NCI-H2029 (cell line): ENCODE data around the gene ZNF423.

ENCODE experiments used
- DNase-seq: peaks from one replicate; lab custom pipeline; 2025; lab: John Stamatoyannopoulos, UW

Gene ZNF423

GRCh38 chr16:49848530-49848929 lies 7.4 kb downstream of the ZNF423 start:
- no peak for DNase-seq

GRCh38 chr16:49846800-49847199 lies 9.1 kb downstream of the ZNF423 start:
- DNase-seq = no peak

- DNase-seq = no peak
Measured at GRCh38 chr16:49844359-49844758, 11.6 kb downstream of the ZNF423 start.

- DNase-seq = no peak
Measured at GRCh38 chr16:49843758-49844157, 12.2 kb downstream of the ZNF423 start.

GRCh38 chr16:49842972-49843371 lies 12.9 kb downstream of the ZNF423 start:
- no peak for DNase-seq

- no peak for DNase-seq
Measured at GRCh38 chr16:49839017-49839825, 16.7 kb downstream of the ZNF423 start.

GRCh38 chr16:49838441-49839016 lies 17.4 kb downstream of the ZNF423 start:
- DNase-seq = no peak

GRCh38 chr16:49837688-49838410 lies 18.1 kb downstream of the ZNF423 start:
- DNase-seq = no peak

- DNase-seq = no peak
Measured at GRCh38 chr16:49836668-49837067, 19.2 kb downstream of the ZNF423 start.

- no peak for DNase-seq
Measured at GRCh38 chr16:49836218-49836617, 19.7 kb downstream of the ZNF423 start.

- DNase-seq = no peak
Measured at GRCh38 chr16:49835161-49835777, 20.6 kb downstream of the ZNF423 start.

GRCh38 chr16:49834531-49835151 lies 21.3 kb downstream of the ZNF423 start:
- no peak for DNase-seq

GRCh38 chr16:49833796-49834530 lies 21.9 kb downstream of the ZNF423 start:
- no peak for DNase-seq

- DNase-seq = no peak
Measured at GRCh38 chr16:49833085-49833484, 22.8 kb downstream of the ZNF423 start.

- no peak for DNase-seq
Measured at GRCh38 chr16:49832177-49832576, 23.7 kb downstream of the ZNF423 start.

- DNase-seq = no peak
Measured at GRCh38 chr16:49830873-49831272, 25.0 kb downstream of the ZNF423 start.

- DNase-seq = no peak
Measured at GRCh38 chr16:49828533-49829267, 27.2 kb downstream of the ZNF423 start.

GRCh38 chr16:49827805-49828438 lies 28.0 kb downstream of the ZNF423 start:
- DNase-seq = no peak

- DNase-seq = no peak
Measured at GRCh38 chr16:49826515-49826914, 29.4 kb downstream of the ZNF423 start.

- DNase-seq = no peak
Measured at GRCh38 chr16:49825041-49825440, 30.9 kb downstream of the ZNF423 start.
